Tibial artery (tissue), 4 donors: ENCODE measurements around the gene UCMA.

Experiments
- DNase-seq, 2 donors: peaks; one replicate each; pipeline ENCODE4 v3.0.0-alpha.2; 2019
- H3K27ac ChIP-seq, 2 donors: fragments of 200-600 bp; sonication (generic) in 1 of 2; 1 replicate in 1 of 2; 2 replicates in 1 of 2; pipeline ENCODE4 v1.5.1; 2018 to 2019; ENCODE audit warnings: mild to moderate bottlenecking in 1 of 2
- H3K27me3 ChIP-seq, 2 donors: fragments of 200-600 bp; sonication (generic) in 1 of 2; one replicate each; pipeline versions ENCODE4 v1.5.1 to v1.6.0; 2016 to 2019
- H3K36me3 ChIP-seq, 3 donors: fragments of 200-600 bp; sonication (generic) in 2 of 3; one replicate each; pipeline ENCODE4 v1.5.1; 2016 to 2019; ENCODE audit warnings: mild to moderate bottlenecking in 2 of 3
- H3K4me1 ChIP-seq, 4 donors: fragments of 200-600 bp; sonication (generic) in 2 of 4; 1 replicate in 3 of 4; 2 replicates in 1 of 4; pipeline ENCODE4 v1.5.1; 2016 to 2019
- H3K4me3 ChIP-seq, 2 donors: fragments of 200-600 bp; sonication (generic) in 1 of 2; 1 replicate in 1 of 2; 2 replicates in 1 of 2; pipeline ENCODE4 v1.5.1; 2018 to 2019; ENCODE audit warnings: mild to moderate bottlenecking in 2 of 2
- H3K9me3 ChIP-seq, 3 donors: fragments of 200-600 bp; sonication (generic) in 1 of 3; one replicate each; pipeline ENCODE4 v1.5.1; 2016 to 2019
- intact Hi-C: fragments of 100-400 bp; cut with DNase I; formaldehyde crosslinking; loops from one replicate; pipeline ENCODE4 v1.15.0; 2023; ENCODE audit warnings: low total_unique reads
- TF ChIP-seq, protein P1 (sequence below), 2 experiments: fragments of 200-600 bp in 1 of 2; fragments of 450-650 bp in 1 of 2; IDR thresholded peaks; one replicate each; pipeline ENCODE4 v1.5.1; 2017 to 2019; ENCODE audit warnings: antibody characterized with exemption in 2 of 2, mild to moderate bottlenecking in 1 of 2, moderate library complexity in 1 of 2

The UCMA gene

DNA sequence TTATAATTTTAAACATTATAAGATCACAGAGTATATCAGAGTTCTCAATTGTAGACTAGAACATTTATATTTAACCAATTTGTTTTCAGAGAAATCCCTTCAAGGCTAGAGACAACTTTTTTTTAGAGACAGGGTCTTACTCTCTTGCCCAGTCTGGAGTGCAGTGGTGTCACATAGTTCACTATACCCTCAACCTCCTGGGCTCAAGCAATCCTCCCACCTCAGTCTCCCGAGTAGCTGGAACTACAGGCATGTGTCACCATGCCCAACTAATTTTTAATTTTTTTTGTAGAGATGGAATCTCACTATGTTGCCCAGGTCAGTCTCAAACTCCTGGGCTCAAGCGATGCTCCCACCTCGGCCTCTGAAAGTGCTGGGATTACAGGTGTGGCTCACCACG is 15.3 kb downstream of the UCMA start:
- no peaks in the 10 kb centered on the region for H3K9me3 ChIP-seq
- H3K27me3 ChIP-seq, result no peaks in the 10 kb centered on the region
- peak in 1 of 2 donors; percentile 10 for DNase-seq
- TF ChIP-seq, protein P1, sequence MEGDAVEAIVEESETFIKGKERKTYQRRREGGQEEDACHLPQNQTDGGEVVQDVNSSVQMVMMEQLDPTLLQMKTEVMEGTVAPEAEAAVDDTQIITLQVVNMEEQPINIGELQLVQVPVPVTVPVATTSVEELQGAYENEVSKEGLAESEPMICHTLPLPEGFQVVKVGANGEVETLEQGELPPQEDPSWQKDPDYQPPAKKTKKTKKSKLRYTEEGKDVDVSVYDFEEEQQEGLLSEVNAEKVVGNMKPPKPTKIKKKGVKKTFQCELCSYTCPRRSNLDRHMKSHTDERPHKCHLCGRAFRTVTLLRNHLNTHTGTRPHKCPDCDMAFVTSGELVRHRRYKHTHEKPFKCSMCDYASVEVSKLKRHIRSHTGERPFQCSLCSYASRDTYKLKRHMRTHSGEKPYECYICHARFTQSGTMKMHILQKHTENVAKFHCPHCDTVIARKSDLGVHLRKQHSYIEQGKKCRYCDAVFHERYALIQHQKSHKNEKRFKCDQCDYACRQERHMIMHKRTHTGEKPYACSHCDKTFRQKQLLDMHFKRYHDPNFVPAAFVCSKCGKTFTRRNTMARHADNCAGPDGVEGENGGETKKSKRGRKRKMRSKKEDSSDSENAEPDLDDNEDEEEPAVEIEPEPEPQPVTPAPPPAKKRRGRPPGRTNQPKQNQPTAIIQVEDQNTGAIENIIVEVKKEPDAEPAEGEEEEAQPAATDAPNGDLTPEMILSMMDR (IDR thresholded peaks at IDR 0.05), result no peak
- H3K27ac ChIP-seq, result no peak overlapping the region
- intact Hi-C loops, result no loop called here
- no peaks in the 10 kb centered on the region for H3K36me3 ChIP-seq
- no peaks in the 10 kb centered on the region for H3K4me1 ChIP-seq
- H3K4me3 ChIP-seq, result no peak overlapping the region

DNA sequence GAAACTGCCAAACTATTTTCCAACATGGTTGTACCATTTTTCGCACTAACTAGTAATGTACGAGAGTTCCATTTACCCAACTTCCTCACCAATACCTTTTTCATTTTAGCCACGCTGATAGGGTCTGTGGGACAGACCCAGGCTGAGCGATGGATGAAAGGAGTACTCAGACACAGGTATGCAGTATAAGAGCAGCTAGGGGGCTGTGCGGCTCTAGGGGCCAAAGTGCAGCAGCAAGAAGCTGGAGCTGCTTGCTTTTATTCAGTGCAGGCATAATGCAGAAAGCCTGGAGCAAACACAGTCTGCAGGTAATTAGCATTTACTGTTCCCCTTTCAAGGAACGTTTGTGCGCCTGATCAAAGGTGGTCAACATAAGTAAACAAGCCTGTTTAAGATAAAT is 21.0 kb downstream of the UCMA start:
- Histone ChIP-seq H3K27me3 (no peaks in the 10 kb centered on the region), H3K9me3 (no peaks in the 10 kb centered on the region), H3K36me3 (no peaks in the 10 kb centered on the region), H3K4me3 (no peak overlapping the region), H3K27ac (no peak overlapping the region), H3K4me1 (no peaks in the 10 kb centered on the region)
- TF ChIP-seq, protein P1 (IDR thresholded peaks at IDR 0.05), result no peak
- peak in 1 of 2 donors; percentile 9 for DNase-seq
- intact Hi-C loops, result no loop called here

DNA sequence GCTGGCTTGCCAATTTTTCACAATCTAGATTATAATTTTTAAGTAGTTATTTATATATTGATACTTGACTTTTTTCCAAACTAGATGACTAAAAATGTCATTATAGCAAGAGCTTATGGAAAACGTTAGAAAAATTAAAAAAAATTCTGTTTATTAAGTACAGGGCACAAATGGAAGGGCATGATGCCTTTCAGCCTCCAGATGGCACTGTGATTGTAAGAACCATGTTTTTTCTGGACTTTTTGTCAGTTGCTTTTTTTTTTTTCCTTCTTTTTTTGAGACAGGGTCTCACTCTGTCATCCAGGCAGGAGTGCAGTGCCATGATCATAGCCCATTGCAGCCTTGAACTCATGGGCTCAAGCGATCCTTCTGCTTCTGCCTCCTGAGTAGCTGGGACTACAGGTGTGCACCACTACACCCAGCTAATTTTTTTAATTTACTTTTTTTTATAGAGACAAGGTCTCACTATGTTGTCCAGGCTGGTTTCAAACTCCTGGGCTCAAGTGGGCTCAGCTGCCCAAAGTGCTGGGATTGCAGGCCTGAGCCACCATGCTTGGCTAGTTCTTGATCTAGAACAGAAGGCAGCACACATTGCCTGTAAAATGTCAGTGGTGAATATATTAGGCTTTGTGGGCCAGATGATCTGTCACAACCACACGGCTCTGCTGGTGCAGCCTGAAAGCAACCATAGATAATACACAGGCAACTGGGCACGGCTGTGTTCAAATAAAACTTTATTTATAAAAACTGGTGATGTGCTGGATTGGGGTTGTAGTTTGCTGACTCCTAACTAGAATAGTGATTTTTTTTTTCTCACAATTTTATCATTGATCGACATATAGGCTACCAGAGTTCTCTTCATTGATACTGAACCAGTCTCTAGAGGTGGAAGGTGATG is 27.4 kb downstream of the UCMA start:
- DNase-seq, result peak in 1 of 2 donors; percentile 5
- no peaks in the 10 kb centered on the region for H3K4me1 ChIP-seq
- H3K4me3 ChIP-seq, result no peak overlapping the region
- H3K27ac ChIP-seq, result no peak overlapping the region
- intact Hi-C loops, result no loop called here
- H3K27me3 ChIP-seq, result no peaks in the 10 kb centered on the region
- TF ChIP-seq, protein P1 (IDR thresholded peaks at IDR 0.05), result peak in 1 of 2 experiments; percentile 24
- H3K36me3 ChIP-seq, result no peaks in the 10 kb centered on the region
- no peaks in the 10 kb centered on the region for H3K9me3 ChIP-seq

DNA sequence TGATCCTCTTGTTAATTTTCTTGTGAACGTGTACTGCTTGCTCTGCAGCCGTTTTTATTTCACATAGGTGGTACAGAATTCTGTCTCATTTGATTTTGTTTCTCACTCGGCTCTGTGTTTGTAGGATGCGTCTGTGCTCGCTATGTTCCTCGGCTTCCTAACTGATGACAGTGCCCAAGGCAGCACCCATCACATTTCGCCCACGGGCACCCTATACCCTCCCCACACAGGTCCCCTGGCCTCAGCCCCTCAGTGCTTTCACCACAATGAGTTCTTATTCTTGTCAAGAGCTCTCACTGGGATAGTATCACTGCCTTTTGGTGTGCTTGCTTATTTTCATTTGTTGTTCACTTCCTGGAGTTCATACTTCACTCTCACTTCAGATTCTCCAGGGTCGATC is 28.1 kb downstream of the UCMA start:
- Histone ChIP-seq H3K9me3 (no peaks in the 10 kb centered on the region), H3K36me3 (no peaks in the 10 kb centered on the region), H3K4me3 (no peak overlapping the region), H3K4me1 (no peaks in the 10 kb centered on the region), H3K27ac (no peak overlapping the region), H3K27me3 (no peaks in the 10 kb centered on the region)
- intact Hi-C loops, result no loop called here
- TF ChIP-seq, protein P1 (IDR thresholded peaks at IDR 0.05), result no peak
- DNase-seq, result peak in 1 of 2 donors; percentile 38

DNA sequence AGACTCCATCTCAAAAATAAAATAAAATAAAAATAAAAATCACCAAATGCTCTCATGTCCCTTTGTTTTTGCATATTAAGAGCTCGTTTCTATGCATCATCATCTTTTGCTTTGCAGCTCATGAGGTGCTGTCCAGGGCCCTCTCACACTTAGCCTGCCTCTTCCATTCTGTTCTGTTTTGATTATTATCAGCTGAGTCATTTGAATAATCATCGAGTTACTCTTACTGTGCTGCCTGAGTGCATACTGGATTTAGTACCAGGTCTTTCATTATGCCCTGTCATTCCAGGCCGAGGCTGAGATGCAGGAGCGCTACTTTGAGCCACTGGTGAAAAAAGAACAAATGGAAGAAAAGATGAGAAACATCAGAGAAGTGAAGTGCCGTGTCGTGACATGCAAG is 33.0 kb downstream of the UCMA start:
- Histone ChIP-seq H3K27me3 (no peaks in the 10 kb centered on the region), H3K4me3 (no peak overlapping the region), H3K4me1 (no peaks in the 10 kb centered on the region), H3K27ac (no peak overlapping the region), H3K9me3 (no peaks in the 10 kb centered on the region), H3K36me3 (no peaks in the 10 kb centered on the region)
- DNase-seq, result no peak
- TF ChIP-seq, protein P1 (IDR thresholded peaks at IDR 0.05), result no peak
- intact Hi-C loops, result no loop called here
